NCI-H526 (cell line): Measurements from ENCODE around the gene COL27A1.

Experiments used
- DNase-seq, 2 experiments: peaks; one replicate each; lab custom pipeline; 2025; lab: John Stamatoyannopoulos, UW

The COL27A1 gene

GRCh38 chr9:114361542-114361941, 206.2 kb downstream of the COL27A1 start:
- no peak for DNase-seq
